H1 (cell line): ENCODE data around the gene DFFB. TPM values are rescaled to one million over a fixed set of nuclear protein-coding genes. Genes with fewer than 3 reads are reported as not detected.

Experiments used
- CREB1 ChIP-seq: IDR thresholded peaks from 2 replicates; pipeline ENCODE4 v1.6.1; 2012; ENCODE audit warnings: inconsistent platforms
- POLR2AphosphoS5 ChIP-seq: IDR thresholded peaks from 2 replicates; pipeline ENCODE4 v1.6.1; 2011; ENCODE audit warnings: low read depth, low read length
- RBBP5 ChIP-seq: IDR thresholded peaks from 2 replicates; pipeline ENCODE4 v1.7.1; 2012; ENCODE audit warnings: low read depth, mild to moderate bottlenecking, inconsistent platforms, low read length, moderate library complexity, borderline replicate concordance
- SAP30 ChIP-seq: fragments of 300-600 bp; sonication (generic); IDR thresholded peaks from 2 replicates; pipeline ENCODE4 v1.7.1; 2012; ENCODE audit warnings: low read length, moderate library complexity, mild to moderate bottlenecking, inconsistent platforms; ENCODE audit not compliant: insufficient read depth, insufficient replicate concordance
- SP4 ChIP-seq: IDR thresholded peaks from 2 replicates; pipeline ENCODE4 v1.6.1; 2012; ENCODE audit warnings: low read length, inconsistent platforms
- TCF12 ChIP-seq: IDR thresholded peaks from 2 replicates; pipeline ENCODE4 v1.6.1; 2011; ENCODE audit warnings: low read depth, mild to moderate bottlenecking, low read length
- polyA plus RNA-seq, 7 experiments: library from polyadenylated mRNA; depleted of rRNA in 3 of 7; stranded (reverse) in 5 of 7; unstranded in 2 of 7; fragments of >200 nt in 5 of 7; fragments of 200-250 nt in 2 of 7; gene quantifications; 1 replicate in 5 of 7; 2 replicates in 1 of 7; 4 replicates in 1 of 7; pipeline versions ENCODE4 v1.2.1 to v1.2.3, GENCODE V29; 2011 to 2013; ENCODE audit warnings: missing spikeins in 2 of 7, mixed read lengths in 2 of 7
- total RNA-seq: library from RNA; stranded (reverse); fragmentation: NEBNext Ultra II Directional; extraction: Animal tissue kit (Norgen Biotek cat#: 25700); gene quantifications from 2 replicates; pipeline ENCODE4 v1.2.1, GENCODE V29; 2021
- TF ChIP-seq, protein P1 (sequence below): fragments of 300-600 bp; sonication (generic); IDR thresholded peaks from 2 replicates; pipeline ENCODE4 v1.7.1; 2012; ENCODE audit warnings: low read length, moderate library complexity, mild to moderate bottlenecking, inconsistent platforms; ENCODE audit not compliant: insufficient replicate concordance
- TF ChIP-seq, protein P2 (sequence below): IDR thresholded peaks from 2 replicates; pipeline ENCODE4 v1.6.1; 2012; ENCODE audit warnings: low read length, inconsistent platforms
- TF ChIP-seq, protein P3 (sequence below): IDR thresholded peaks from 2 replicates; pipeline ENCODE4 v1.6.1; 2011; ENCODE audit warnings: low read depth, mild to moderate bottlenecking, low read length; ENCODE audit not compliant: insufficient read depth

The DFFB gene
- total and polyA plus RNA-seq, 2 of the 8 experiments (the other 6 are each of a cell fraction or from before 2014, with no cell fraction given): 8.6 to 11.9 TPM

DNA sequence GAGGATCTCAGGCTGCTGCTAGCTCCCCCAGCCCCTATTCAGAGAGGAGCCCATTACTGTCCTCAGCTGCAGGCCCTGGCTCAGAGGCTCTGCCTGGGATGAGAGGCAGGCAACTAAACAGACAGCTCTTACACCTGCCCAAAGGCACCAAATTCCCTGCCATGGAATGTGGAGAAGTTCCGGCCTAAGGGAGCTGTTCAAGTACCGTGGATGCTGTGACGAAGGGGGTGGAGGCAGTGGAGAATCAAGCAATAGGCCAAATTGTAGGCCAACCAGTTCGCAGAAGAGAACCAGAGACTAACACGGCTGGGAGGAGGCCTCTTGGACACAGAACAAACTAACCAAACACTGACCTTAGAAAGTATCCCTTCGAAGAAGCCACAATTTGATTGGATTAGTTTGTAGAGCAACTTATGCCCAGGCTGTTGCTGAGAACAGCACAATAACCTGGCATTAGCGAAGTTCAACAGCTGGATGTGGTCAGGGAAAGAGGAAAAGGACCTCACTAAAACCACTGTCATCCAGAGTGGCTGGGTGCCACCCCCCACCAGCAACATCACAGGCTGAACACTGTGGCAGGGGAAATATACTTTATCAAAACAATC lies 39.2 kb downstream of the DFFB start (continued):
- TF ChIP-seq, protein P1, sequence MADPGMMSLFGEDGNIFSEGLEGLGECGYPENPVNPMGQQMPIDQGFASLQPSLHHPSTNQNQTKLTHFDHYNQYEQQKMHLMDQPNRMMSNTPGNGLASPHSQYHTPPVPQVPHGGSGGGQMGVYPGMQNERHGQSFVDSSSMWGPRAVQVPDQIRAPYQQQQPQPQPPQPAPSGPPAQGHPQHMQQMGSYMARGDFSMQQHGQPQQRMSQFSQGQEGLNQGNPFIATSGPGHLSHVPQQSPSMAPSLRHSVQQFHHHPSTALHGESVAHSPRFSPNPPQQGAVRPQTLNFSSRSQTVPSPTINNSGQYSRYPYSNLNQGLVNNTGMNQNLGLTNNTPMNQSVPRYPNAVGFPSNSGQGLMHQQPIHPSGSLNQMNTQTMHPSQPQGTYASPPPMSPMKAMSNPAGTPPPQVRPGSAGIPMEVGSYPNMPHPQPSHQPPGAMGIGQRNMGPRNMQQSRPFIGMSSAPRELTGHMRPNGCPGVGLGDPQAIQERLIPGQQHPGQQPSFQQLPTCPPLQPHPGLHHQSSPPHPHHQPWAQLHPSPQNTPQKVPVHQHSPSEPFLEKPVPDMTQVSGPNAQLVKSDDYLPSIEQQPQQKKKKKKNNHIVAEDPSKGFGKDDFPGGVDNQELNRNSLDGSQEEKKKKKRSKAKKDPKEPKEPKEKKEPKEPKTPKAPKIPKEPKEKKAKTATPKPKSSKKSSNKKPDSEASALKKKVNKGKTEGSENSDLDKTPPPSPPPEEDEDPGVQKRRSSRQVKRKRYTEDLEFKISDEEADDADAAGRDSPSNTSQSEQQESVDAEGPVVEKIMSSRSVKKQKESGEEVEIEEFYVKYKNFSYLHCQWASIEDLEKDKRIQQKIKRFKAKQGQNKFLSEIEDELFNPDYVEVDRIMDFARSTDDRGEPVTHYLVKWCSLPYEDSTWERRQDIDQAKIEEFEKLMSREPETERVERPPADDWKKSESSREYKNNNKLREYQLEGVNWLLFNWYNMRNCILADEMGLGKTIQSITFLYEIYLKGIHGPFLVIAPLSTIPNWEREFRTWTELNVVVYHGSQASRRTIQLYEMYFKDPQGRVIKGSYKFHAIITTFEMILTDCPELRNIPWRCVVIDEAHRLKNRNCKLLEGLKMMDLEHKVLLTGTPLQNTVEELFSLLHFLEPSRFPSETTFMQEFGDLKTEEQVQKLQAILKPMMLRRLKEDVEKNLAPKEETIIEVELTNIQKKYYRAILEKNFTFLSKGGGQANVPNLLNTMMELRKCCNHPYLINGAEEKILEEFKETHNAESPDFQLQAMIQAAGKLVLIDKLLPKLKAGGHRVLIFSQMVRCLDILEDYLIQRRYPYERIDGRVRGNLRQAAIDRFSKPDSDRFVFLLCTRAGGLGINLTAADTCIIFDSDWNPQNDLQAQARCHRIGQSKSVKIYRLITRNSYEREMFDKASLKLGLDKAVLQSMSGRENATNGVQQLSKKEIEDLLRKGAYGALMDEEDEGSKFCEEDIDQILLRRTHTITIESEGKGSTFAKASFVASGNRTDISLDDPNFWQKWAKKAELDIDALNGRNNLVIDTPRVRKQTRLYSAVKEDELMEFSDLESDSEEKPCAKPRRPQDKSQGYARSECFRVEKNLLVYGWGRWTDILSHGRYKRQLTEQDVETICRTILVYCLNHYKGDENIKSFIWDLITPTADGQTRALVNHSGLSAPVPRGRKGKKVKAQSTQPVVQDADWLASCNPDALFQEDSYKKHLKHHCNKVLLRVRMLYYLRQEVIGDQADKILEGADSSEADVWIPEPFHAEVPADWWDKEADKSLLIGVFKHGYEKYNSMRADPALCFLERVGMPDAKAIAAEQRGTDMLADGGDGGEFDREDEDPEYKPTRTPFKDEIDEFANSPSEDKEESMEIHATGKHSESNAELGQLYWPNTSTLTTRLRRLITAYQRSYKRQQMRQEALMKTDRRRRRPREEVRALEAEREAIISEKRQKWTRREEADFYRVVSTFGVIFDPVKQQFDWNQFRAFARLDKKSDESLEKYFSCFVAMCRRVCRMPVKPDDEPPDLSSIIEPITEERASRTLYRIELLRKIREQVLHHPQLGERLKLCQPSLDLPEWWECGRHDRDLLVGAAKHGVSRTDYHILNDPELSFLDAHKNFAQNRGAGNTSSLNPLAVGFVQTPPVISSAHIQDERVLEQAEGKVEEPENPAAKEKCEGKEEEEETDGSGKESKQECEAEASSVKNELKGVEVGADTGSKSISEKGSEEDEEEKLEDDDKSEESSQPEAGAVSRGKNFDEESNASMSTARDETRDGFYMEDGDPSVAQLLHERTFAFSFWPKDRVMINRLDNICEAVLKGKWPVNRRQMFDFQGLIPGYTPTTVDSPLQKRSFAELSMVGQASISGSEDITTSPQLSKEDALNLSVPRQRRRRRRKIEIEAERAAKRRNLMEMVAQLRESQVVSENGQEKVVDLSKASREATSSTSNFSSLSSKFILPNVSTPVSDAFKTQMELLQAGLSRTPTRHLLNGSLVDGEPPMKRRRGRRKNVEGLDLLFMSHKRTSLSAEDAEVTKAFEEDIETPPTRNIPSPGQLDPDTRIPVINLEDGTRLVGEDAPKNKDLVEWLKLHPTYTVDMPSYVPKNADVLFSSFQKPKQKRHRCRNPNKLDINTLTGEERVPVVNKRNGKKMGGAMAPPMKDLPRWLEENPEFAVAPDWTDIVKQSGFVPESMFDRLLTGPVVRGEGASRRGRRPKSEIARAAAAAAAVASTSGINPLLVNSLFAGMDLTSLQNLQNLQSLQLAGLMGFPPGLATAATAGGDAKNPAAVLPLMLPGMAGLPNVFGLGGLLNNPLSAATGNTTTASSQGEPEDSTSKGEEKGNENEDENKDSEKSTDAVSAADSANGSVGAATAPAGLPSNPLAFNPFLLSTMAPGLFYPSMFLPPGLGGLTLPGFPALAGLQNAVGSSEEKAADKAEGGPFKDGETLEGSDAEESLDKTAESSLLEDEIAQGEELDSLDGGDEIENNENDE: no peak
- no peak for TF ChIP-seq SP4
- TF ChIP-seq RBBP5: no peak
- TF ChIP-seq POLR2AphosphoS5: no peak
- TF ChIP-seq, protein P2, sequence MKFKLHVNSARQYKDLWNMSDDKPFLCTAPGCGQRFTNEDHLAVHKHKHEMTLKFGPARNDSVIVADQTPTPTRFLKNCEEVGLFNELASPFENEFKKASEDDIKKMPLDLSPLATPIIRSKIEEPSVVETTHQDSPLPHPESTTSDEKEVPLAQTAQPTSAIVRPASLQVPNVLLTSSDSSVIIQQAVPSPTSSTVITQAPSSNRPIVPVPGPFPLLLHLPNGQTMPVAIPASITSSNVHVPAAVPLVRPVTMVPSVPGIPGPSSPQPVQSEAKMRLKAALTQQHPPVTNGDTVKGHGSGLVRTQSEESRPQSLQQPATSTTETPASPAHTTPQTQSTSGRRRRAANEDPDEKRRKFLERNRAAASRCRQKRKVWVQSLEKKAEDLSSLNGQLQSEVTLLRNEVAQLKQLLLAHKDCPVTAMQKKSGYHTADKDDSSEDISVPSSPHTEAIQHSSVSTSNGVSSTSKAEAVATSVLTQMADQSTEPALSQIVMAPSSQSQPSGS: no peak
- no peak for TF ChIP-seq CREB1
- TF ChIP-seq TCF12: no peak
- TF ChIP-seq, protein P3, sequence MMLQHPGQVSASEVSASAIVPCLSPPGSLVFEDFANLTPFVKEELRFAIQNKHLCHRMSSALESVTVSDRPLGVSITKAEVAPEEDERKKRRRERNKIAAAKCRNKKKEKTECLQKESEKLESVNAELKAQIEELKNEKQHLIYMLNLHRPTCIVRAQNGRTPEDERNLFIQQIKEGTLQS: no peak
- TF ChIP-seq SAP30: no peak
